Esophagus muscularis mucosa (tissue), 4 donors: ENCODE measurements around the gene GNPTG. TPM values are rescaled to one million over a fixed set of nuclear protein-coding genes. Genes with fewer than 3 reads are reported as not detected.

Experiments
- DNase-seq: peaks from one replicate; pipeline ENCODE4 v3.0.0-alpha.2; 2017; ENCODE audit errors: extremely low spot score
- H3K27ac ChIP-seq, 4 donors: fragments of 200-600 bp; sonication (generic); replicated peaks in 1 of 4; 1 replicate in 3 of 4; 2 replicates in 1 of 4; pipeline ENCODE4 v1.5.1; 2016 to 2019; ENCODE audit warnings: mild to moderate bottlenecking in 1 of 4
- H3K27me3 ChIP-seq, 4 donors: fragments of 200-600 bp; sonication (generic); one replicate each; pipeline versions ENCODE4 v1.5.1 to v1.6.0; 2016 to 2019
- H3K36me3 ChIP-seq, 4 donors: fragments of 200-600 bp; sonication (generic); one replicate each; pipeline ENCODE4 v1.5.1; 2016 to 2019
- H3K4me1 ChIP-seq, 4 donors: fragments of 200-600 bp; sonication (generic); one replicate each; pipeline ENCODE4 v1.5.1; 2016 to 2019
- H3K4me3 ChIP-seq, 4 donors: fragments of 200-600 bp; sonication (generic); 1 replicate in 2 of 4; 2 replicates in 2 of 4; pipeline ENCODE4 v1.5.1; 2016 to 2019; ENCODE audit warnings: mild to moderate bottlenecking in 4 of 4, moderate library complexity in 1 of 4
- H3K9me3 ChIP-seq, 4 donors: fragments of 200-600 bp; sonication (generic); 1 replicate in 3 of 4; 2 replicates in 1 of 4; pipeline ENCODE4 v1.5.1; 2016 to 2019
- EP300 ChIP-seq: sonication (generic); formaldehyde crosslinking; IDR thresholded peaks from one replicate; pipeline ENCODE4 v1.6.1; 2017; ENCODE audit warnings: antibody characterized with exemption
- POLR2A ChIP-seq: fragments of 450-650 bp; IDR thresholded peaks from one replicate; pipeline ENCODE4 v1.6.1; 2017; ENCODE audit warnings: antibody characterized with exemption, moderate library complexity, mild to moderate bottlenecking, low read depth
- POLR2AphosphoS5 ChIP-seq, 2 donors: sonication (generic); formaldehyde crosslinking; IDR thresholded peaks; one replicate each; pipeline ENCODE4 v1.6.1; 2017; ENCODE audit warnings: antibody characterized with exemption in 2 of 2
- WGBS: methylation state at CpG from one replicate; pipeline ENCODE4 v1.1.5; 2018; 5-methylcytosine and 5-hydroxymethylcytosine counted together
- intact Hi-C: fragments of 100-400 bp; cut with DNase I; formaldehyde crosslinking; loops from one replicate; pipeline ENCODE4 v1.15.1; 2023
- total RNA-seq, 4 donors: library from RNA; depleted of rRNA; stranded (reverse); fragments of >200 nt; gene quantifications; one replicate each; pipeline versions ENCODE4 v1.1.0 to v1.2.1, GENCODE V29; 2016
- TF ChIP-seq, protein P1 (sequence below), 3 experiments: fragments of 200-600 bp in 2 of 3; fragments of 450-650 bp in 1 of 3; sonication (generic) in 2 of 3; IDR thresholded peaks; one replicate each; pipeline ENCODE4 v1.5.1; 2017 to 2019; ENCODE audit warnings: antibody characterized with exemption in 3 of 3, mild to moderate bottlenecking in 2 of 3, moderate library complexity in 1 of 3

GNPTG gene
- total RNA-seq, 4 donors from 2014 or later, result 54.4 to 70.5 (median 61.1) TPM

DNA sequence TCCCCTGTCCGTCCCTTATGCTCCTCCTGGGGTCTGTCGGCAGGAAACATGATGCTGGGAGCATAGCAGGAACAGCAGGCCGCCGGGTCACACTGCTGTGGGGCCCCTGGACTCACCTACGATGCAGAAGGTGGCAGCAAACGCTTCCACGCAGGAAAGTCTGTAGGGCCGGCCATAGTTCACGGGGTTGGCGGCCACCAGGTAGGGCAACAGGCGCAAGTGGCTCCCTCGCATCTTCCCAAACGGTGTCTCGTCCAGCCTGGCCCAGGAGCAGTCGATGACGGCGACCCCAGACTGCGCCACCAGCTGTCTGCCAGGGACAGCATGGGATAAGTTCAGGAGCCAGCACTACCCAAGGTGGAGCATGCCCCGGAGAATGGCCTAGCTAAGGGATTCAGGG lies 1.0 kb upstream of the GNPTG start:
- Histone ChIP-seq H3K27me3 (no peaks in the 10 kb centered on the region), H3K4me3 (peak overlapping the region; percentile 84 to 99 (median 91)), H3K36me3 (peaks cover 18 to 34% (median 33%) of the 10 kb centered on the region in 4 donors), H3K9me3 (no peaks in the 10 kb centered on the region), H3K27ac (peak overlapping the region in 1 of 4 donors; percentile 82), H3K4me1 (peaks cover 28 to 55% (median 45%) of the 10 kb centered on the region in 4 donors)
- DNase-seq, result no peak
- intact Hi-C loops, result no loop called here
- TF ChIP-seq EP300, result no peak
- no peak for TF ChIP-seq POLR2AphosphoS5 (IDR thresholded peaks at IDR 0.05)
- TF ChIP-seq, protein P1, sequence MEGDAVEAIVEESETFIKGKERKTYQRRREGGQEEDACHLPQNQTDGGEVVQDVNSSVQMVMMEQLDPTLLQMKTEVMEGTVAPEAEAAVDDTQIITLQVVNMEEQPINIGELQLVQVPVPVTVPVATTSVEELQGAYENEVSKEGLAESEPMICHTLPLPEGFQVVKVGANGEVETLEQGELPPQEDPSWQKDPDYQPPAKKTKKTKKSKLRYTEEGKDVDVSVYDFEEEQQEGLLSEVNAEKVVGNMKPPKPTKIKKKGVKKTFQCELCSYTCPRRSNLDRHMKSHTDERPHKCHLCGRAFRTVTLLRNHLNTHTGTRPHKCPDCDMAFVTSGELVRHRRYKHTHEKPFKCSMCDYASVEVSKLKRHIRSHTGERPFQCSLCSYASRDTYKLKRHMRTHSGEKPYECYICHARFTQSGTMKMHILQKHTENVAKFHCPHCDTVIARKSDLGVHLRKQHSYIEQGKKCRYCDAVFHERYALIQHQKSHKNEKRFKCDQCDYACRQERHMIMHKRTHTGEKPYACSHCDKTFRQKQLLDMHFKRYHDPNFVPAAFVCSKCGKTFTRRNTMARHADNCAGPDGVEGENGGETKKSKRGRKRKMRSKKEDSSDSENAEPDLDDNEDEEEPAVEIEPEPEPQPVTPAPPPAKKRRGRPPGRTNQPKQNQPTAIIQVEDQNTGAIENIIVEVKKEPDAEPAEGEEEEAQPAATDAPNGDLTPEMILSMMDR (IDR thresholded peaks at IDR 0.05), result no peak
- no peak for TF ChIP-seq POLR2A
- WGBS, result 74% methylated on average over 14 of the region's 19 CpGs

DNA sequence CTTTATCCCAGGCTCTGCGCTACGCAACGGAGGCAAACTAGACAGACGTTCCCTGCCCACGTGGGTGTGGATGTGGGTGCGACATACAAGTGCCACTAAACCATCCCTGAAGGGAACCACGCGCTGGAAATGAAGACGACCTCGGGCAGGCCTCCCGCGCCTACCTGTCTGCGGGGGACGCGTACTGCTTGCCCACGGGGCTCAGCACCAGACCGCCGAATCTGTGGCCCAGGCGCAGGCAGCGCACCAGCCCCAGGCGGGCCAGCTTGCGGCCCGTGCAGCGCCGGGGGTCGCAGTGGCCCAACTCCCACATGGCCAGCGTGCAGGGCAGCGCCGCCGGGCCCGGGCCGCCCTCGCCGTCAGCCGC lies 533 bp upstream of the GNPTG start:
- H3K27ac ChIP-seq, result peak overlapping the region; percentile 65 to 82 (median 71)
- peaks cover 18 to 34% (median 33%) of the 10 kb centered on the region in 4 donors for H3K36me3 ChIP-seq
- H3K4me3 ChIP-seq, result peak overlapping the region; percentile 84 to 99 (median 91)
- H3K27me3 ChIP-seq, result no peaks in the 10 kb centered on the region
- H3K4me1 ChIP-seq, result peaks cover 28 to 60% (median 50%) of the 10 kb centered on the region in 4 donors
- TF ChIP-seq EP300 (no peak), POLR2A (no peak), POLR2AphosphoS5 (IDR thresholded peaks at IDR 0.05) (no peak)
- TF ChIP-seq, protein P1 (IDR thresholded peaks at IDR 0.05), result no peak
- 0% methylated on average over 4 of the region's 35 CpGs for WGBS
- intact Hi-C loops, result no loop called here
- no peak for DNase-seq
- H3K9me3 ChIP-seq, result no peaks in the 10 kb centered on the region

DNA sequence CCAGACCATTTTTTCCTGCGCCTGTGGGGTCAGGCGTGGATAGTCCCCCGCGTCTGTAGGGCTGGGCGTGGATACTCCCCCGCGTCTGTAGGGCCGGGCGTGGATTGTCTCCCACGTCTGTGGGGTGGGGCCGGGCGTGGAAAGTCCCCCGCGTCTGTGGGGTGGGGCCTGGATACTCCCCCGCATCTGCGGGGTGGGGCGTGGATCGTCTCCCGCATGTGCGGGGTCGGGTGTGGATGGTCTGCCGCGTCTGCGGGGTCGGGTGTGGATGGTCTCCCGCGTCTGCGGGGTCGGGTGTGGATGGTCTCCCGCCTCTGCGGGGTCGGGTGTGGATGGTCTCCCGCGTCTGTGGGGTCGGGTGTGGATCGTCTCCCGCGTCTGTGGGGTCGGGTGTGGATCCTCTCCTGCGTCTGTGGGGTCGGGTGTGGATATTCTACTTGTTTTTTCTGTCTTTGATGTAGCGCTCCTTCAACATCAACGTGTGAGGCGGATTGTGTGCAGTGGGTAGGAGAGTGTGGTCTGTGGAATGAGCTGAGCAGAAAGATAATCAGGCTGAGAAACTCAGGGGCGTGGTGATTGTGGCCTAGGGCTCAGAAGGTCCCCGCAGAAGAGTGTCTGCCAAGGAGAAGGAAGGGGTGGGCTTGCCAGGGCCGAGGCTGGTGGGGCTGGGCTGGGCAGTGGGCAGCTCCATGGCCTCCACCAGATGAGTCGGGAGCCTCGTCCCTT lies 3.2 kb downstream of the GNPTG start:
- H3K27ac ChIP-seq, result no peak overlapping the region
- 88% methylated on average over 49 of the region's 49 CpGs for WGBS
- intact Hi-C loops, result no loop called here
- no peaks in the 10 kb centered on the region for H3K27me3 ChIP-seq
- H3K4me3 ChIP-seq, result no peak overlapping the region
- peaks cover 3 to 27% (median 20%) of the 10 kb centered on the region in 4 donors for H3K36me3 ChIP-seq
- no peaks in the 10 kb centered on the region for H3K9me3 ChIP-seq
- peaks cover 28 to 71% (median 50%) of the 10 kb centered on the region in 4 donors for H3K4me1 ChIP-seq
- no peak for DNase-seq
- TF ChIP-seq EP300 (no peak), POLR2A (no peak), POLR2AphosphoS5 (IDR thresholded peaks at IDR 0.05) (no peak)
- TF ChIP-seq, protein P1 (IDR thresholded peaks at IDR 0.05), result no peak

DNA sequence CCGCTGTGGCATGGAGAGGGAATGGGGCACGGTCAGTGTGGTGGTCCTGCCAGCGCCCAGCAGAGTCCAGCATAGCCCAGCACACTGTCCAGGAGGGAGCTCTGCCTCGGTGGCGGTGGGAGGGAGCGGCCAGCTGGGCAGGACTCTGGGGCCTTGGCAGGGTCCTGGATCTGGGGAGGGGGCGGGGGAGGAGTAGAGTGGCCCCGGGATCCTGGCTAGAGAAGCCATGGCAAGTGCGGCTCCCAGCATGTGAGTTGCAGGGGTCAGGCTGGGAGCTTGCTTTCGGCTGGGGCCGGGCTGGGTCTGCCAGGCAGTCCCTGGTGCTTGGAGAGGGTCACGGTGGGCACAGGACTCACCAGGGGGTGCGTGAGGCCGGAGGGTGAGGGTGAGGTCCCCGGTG lies 3.9 kb downstream of the GNPTG start:
- Histone ChIP-seq H3K27ac (no peak overlapping the region), H3K4me1 (peaks cover 23 to 64% (median 44%) of the 10 kb centered on the region in 4 donors), H3K36me3 (peaks cover 0 to 28% (median 19%) of the 10 kb centered on the region in 4 donors), H3K9me3 (no peaks in the 10 kb centered on the region), H3K27me3 (no peaks in the 10 kb centered on the region), H3K4me3 (no peak overlapping the region)
- 82% methylated on average over 12 of the region's 15 CpGs for WGBS
- TF ChIP-seq POLR2AphosphoS5 (IDR thresholded peaks at IDR 0.05), result no peak
- TF ChIP-seq, protein P1 (IDR thresholded peaks at IDR 0.05), result no peak
- TF ChIP-seq POLR2A, result no peak
- no peak for TF ChIP-seq EP300
- no peak for DNase-seq
- intact Hi-C loops, result no loop called here
